A549 (cell line): ENCODE measurements around the gene MAP2. TPM values are rescaled to one million over a fixed set of nuclear protein-coding genes. Genes with fewer than 3 reads are reported as not detected.
"Not testable (repeated sequence)": the region's sequence is repeated elsewhere in the genome, so short reads cannot be mapped to it uniquely, and the experiment has no call there.

Experiments
- ATAC-seq, 2 experiments: fragments of 200-7000 bp in 1 of 2; fragments of >200 bp in 1 of 2; cut with Nextera tagmentation in 1 of 2; cut with Tn5 transposase in 1 of 2; 3 replicates each; pipeline versions ENCODE4 v1.8.0 to v1.9.1; 2018 to 2020; ENCODE audit warnings: mild to moderate bottlenecking in 1 of 2, moderate library complexity in 1 of 2
- CTCF ChIA-PET: fragments of 300-600 bp; sonication (Branson Sonifier 250); formaldehyde crosslinking; extraction: SDS; loops from one replicate; lab custom pipeline; 2021; ENCODE audit warnings: antibody characterized with exemption, inconsistent platforms; lab: Yijun Ruan, JAX
- POLR2A ChIA-PET: fragments of 350-600 bp; formaldehyde crosslinking; extraction: SDS; loops from one replicate; lab custom pipeline; 2021; ENCODE audit warnings: antibody characterized with exemption, inconsistent platforms; lab: Yijun Ruan, JAX
- DNase-seq, 2 experiments: peaks; one replicate each; pipeline versions ENCODE4 v3.0.0 to v3.0.0-alpha.2; 2011 to 2016; ENCODE audit warnings: low read depth in 1 of 2, low spot score in 1 of 2
- FAIRE-seq: peaks from 2 replicates; lab custom pipeline; 2011; peaks lifted over from hg19 to GRCh38; lab: Jason Lieb, UNC
- H3K27ac ChIP-seq, 2 experiments: fragments of >200 bp; sonication (Bioruptor Twin); formaldehyde crosslinking; 3 replicates each; pipeline ENCODE4 v1.5.1; 2016 to 2017
- H3K4me1 ChIP-seq: fragments of >200 bp; sonication (Bioruptor Twin); formaldehyde crosslinking; 3 replicates; pipeline ENCODE4 v1.6.1; 2016
- H3K4me2 ChIP-seq: fragments of >200 bp; sonication (Bioruptor Twin); formaldehyde crosslinking; 3 replicates; pipeline ENCODE4 v1.6.1; 2016
- H3K4me3 ChIP-seq: fragments of >200 bp; sonication (Bioruptor Twin); formaldehyde crosslinking; 3 replicates; pipeline ENCODE4 v1.5.1; 2016
- H3K9me3 ChIP-seq: fragments of >200 bp; sonication (Bioruptor Twin); formaldehyde crosslinking; 3 replicates; pipeline ENCODE4 v1.6.1; 2016
- CEBPB ChIP-seq, 2 experiments: fragments of >200 bp in 1 of 2; sonication (Bioruptor Twin) in 1 of 2; formaldehyde crosslinking in 1 of 2; IDR thresholded peaks; 2 replicates each; pipeline ENCODE4 v1.6.1; 2012 to 2016
- E2F6 ChIP-seq: IDR thresholded peaks from 2 replicates; pipeline ENCODE4 v1.6.1; 2012; ENCODE audit warnings: low read depth, borderline replicate concordance
- EHF ChIP-seq: fragments of 250-450 bp; sonication (Bioruptor Pico); IDR thresholded peaks from 2 replicates; pipeline ENCODE4 v1.5.0; 2020; ENCODE audit warnings: mild to moderate bottlenecking
- EHMT2 ChIP-seq: fragments of 200-600 bp; sonication (generic); IDR thresholded peaks from 2 replicates; pipeline ENCODE4 v1.6.1; 2016; ENCODE audit warnings: antibody characterized with exemption, low read depth, mild to moderate bottlenecking, moderate library complexity
- ELK1 ChIP-seq: fragments of 150-350 bp; IDR thresholded peaks from 2 replicates; pipeline ENCODE4 v1.6.1; 2014; ENCODE audit warnings: low read depth, mild to moderate bottlenecking, low read length
- EP300 ChIP-seq, 2 experiments: fragments of >200 bp; sonication (Bioruptor Twin); formaldehyde crosslinking; IDR thresholded peaks; 2 replicates in 1 of 2; 3 replicates in 1 of 2; pipeline ENCODE4 v1.6.1; 2016 to 2017
- ESRRA ChIP-seq: fragments of 150-350 bp; IDR thresholded peaks from 2 replicates; pipeline ENCODE4 v1.6.1; 2014; ENCODE audit warnings: mild to moderate bottlenecking, low read length, borderline replicate concordance
- HEYL ChIP-seq: fragments of 250-450 bp; sonication (Bioruptor Pico); IDR thresholded peaks from 2 replicates; pipeline ENCODE4 v1.8.0; 2021; ENCODE audit warnings: mild to moderate bottlenecking, moderate library complexity
- KDM1A ChIP-seq: fragments of 200-600 bp; sonication (generic); IDR thresholded peaks from 2 replicates; pipeline ENCODE4 v1.6.1; 2016; ENCODE audit warnings: low read depth, mild to moderate bottlenecking
- MYC ChIP-seq: IDR thresholded peaks from 2 replicates; pipeline ENCODE4 v1.6.1; 2012; ENCODE audit warnings: mild to moderate bottlenecking, inconsistent platforms, low read length, improper control_type of control experiment, borderline replicate concordance
- PBX3 ChIP-seq: IDR thresholded peaks from 2 replicates; pipeline ENCODE4 v1.6.1; 2012
- POLR2AphosphoS2 ChIP-seq: conservative IDR thresholded peaks from 2 replicates; pipeline ENCODE4 v1.6.1; 2012; ENCODE audit warnings: low read length, improper control_type of control experiment, inconsistent platforms
- RNF2 ChIP-seq: fragments of 200-600 bp; sonication (generic); IDR thresholded peaks from 2 replicates; pipeline ENCODE4 v1.6.1; 2016; ENCODE audit warnings: low read depth, mild to moderate bottlenecking, antibody characterized with exemption, moderate library complexity, borderline replicate concordance
- SMC3 ChIP-seq: fragments of >200 bp; sonication (Bioruptor Twin); formaldehyde crosslinking; IDR thresholded peaks from 3 replicates; pipeline ENCODE4 v1.6.1; 2018; ENCODE audit warnings: inconsistent platforms
- WGBS: methylation state at CpG from one replicate; pipeline ENCODE4 v1.1.6; 2017; ENCODE audit errors: missing lambda C conversion rate; 5-methylcytosine and 5-hydroxymethylcytosine counted together
- polyA plus RNA-seq, 4 experiments: library from polyadenylated mRNA; depleted of rRNA in 3 of 4; stranded (reverse); fragments of >200 nt; fragmentation: RNase III in 1 of 4; extraction: RNeasy Plus Mini Kit Qiagen cat#74134 plus additional on column Dnase treatment in 1 of 4; gene quantifications; 2 replicates in 3 of 4; 3 replicates in 1 of 4; pipeline ENCODE4 v1.2.3, GENCODE V29; 2011 to 2017
- TF ChIP-seq, protein P1 (sequence below): fragments of 450-650 bp; IDR thresholded peaks from 2 replicates; pipeline ENCODE4 v1.6.1; 2014; ENCODE audit warnings: antibody characterized with exemption

Gene MAP2
- polyA plus RNA-seq, 2 of the 4 experiments (the other 2 are of a cell fraction): 0.53 to 1.8 TPM

DNA sequence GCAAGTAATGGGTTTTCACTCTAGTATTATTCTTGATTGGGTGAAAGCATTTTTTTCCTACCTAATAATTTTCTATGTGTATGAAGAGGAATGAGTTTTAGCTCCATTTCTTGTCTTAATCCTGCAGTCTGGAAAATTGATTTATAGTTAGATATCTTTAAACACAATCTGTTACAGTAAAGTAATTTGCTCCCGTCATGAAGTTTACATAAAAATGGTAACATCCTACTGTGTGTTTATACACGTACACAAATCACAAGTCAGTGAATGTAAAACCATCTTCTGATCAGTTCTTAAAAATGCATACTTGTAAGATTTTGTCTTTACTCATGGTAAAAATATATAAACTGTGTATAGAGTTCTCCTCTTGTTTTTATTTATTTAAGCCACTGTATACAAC, 51.1 kb downstream of the MAP2 start (continued):
- TF ChIP-seq MYC (no peak), RNF2 (no peak), HEYL (CRISPR knock-in tag) (no peak), ELK1 (no peak), ESRRA (no peak), EP300 (IDR thresholded peaks at IDR 0.05) (no peak), KDM1A (no peak)
- TF ChIP-seq, all 56 proteins: peak for 0

DNA sequence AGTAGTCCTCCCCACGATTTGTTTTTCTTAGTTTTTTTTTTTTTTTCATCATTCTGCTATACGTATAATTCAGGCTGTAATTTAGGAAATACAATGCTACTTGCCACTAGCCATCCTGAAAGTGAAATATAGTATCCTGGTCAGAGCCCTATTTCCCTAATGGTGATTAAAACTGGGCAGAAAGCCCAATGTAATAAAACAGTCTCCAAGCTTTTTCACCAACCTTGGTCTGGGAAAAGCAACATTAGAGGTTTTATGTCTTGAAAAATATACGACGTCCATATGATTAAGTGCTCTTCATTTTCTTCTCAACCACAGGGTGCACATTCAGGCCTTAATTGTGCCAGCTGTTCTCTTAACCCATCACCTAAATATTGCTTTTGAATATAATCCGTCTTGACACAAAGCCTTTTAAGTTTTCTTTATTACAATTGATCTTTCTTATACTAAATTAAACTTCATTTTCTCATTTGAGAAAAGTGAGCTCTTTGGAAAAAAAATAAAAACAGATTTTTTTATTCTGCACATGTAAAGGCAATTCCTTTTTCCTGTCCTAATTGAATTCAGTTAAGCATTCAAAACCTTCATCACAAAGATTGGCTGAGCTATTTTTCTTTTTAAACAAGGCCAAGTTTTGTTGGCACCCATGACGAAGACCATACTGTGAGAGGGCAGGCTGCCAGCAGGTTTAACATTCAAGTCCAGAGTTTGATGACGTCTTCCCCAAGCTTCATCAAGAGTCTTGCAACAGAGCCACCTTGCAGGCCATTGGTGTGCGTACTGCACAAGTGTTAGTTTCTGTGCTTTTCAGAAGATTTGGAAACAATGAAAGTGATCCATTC, 52.7 kb downstream of the MAP2 start:
- ATAC-seq: no peak
- no peak for FAIRE-seq

DNA sequence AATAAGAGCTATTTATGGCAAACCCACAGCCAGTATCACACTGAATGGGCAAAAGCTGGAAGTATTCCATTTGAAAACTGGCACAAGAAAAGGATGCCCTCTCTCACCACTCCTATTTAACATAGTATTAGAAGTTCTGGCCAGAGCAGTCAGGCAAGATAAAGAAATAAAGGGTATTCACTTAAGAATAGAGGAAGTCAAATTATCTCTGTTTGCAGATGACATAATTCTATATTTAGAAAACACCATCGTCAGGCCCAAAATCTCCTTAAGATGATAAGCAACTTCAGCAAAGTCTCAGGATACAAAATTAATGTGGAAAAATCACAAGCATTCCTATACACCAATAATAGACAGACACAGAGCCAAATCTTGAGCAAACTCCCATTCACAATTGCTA, 68.4 kb downstream of the MAP2 start:
- CTCF ChIA-PET, POLR2A ChIA-PET, H3K4me2 ChIP-seq, ATAC-seq, H3K27ac ChIP-seq, FAIRE-seq, H3K4me3 ChIP-seq, DNase-seq: not testable (repeated sequence)
- WGBS: 76% methylated on average over 1 of the region's 1 CpG
- H3K4me1 ChIP-seq: peaks cover 20% of the 10 kb centered on the region
- peaks cover 19% of the 10 kb centered on the region; the same call in 2 of the 3 replicates for H3K9me3 ChIP-seq

More for the DNA sequence above, 52.7 kb downstream of the MAP2 start:
- Histone ChIP-seq H3K4me2 (no peak overlapping the region), H3K4me3 (no peak overlapping the region), H3K27ac (no peak overlapping the region; a peak in 1 of 6 replicates), H3K9me3 (no peaks in the 10 kb centered on the region), H3K4me1 (peaks cover 32% of the 10 kb centered on the region)
- peak in 1 of 2 experiments; percentile 25 for DNase-seq
- WGBS: 81% methylated on average over 8 of the region's 8 CpGs
- CTCF ChIA-PET: interaction anchor here (0.9 to 1.1 kb wide), 3 partner anchors 13 to 53 kb away, joined by 3 read pairs; partner anchors contain the start of gene MAP2
- TF ChIP-seq, protein P1, sequence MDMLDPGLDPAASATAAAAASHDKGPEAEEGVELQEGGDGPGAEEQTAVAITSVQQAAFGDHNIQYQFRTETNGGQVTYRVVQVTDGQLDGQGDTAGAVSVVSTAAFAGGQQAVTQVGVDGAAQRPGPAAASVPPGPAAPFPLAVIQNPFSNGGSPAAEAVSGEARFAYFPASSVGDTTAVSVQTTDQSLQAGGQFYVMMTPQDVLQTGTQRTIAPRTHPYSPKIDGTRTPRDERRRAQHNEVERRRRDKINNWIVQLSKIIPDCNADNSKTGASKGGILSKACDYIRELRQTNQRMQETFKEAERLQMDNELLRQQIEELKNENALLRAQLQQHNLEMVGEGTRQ: no peak
- no peak for TF ChIP-seq EHF
- TF ChIP-seq ELK1: no peak
- no peak for TF ChIP-seq POLR2AphosphoS2
- TF ChIP-seq PBX3: no peak
- no peak for TF ChIP-seq EHMT2
- TF ChIP-seq CEBPB (IDR thresholded peaks at IDR 0.05): no peak
- no peak for TF ChIP-seq SMC3
- TF ChIP-seq E2F6: no peak
- POLR2A ChIA-PET: interaction anchor here (0.7 kb wide), 1 partner anchor 10 kb away, joined by 3 read pairs; no protein-coding TSS in a partner anchor

GRCh38 chr2:209495068-209495620, 71.3 kb downstream of the MAP2 start:
- H3K27ac ChIP-seq: peak overlapping the region; percentile 79 to 85
- ATAC-seq, POLR2A ChIA-PET, H3K4me3 ChIP-seq, DNase-seq, FAIRE-seq: not testable (repeated sequence)
- WGBS: 95% methylated on average over 11 of the region's 13 CpGs
- H3K4me2 ChIP-seq: peak overlapping the region; percentile 48
- peaks cover 31% of the 10 kb centered on the region for H3K4me1 ChIP-seq
- peaks cover 16% of the 10 kb centered on the region; the same call in 2 of the 3 replicates for H3K9me3 ChIP-seq
- CTCF ChIA-PET: interaction anchor here (0.8 to 1.2 kb wide), 5 partner anchors 19 to 126 kb away, joined by 3 to 5 read pairs (median 4); partner anchors contain the start of gene MAP2
